WTC11 (cell line): ENCODE data around the gene ZNF253.

ENCODE experiments used
- GTF2I ChIP-seq: fragments of 250-450 bp; sonication (Bioruptor Pico); conservative IDR thresholded peaks from 2 replicates; pipeline ENCODE4 v1.4.0; 2021; ENCODE audit warnings: mild to moderate bottlenecking
- NFYB ChIP-seq: sonication (generic); formaldehyde crosslinking; conservative IDR thresholded peaks from 2 replicates; pipeline ENCODE4 v1.8.0; 2022; ENCODE audit warnings: low read depth, missing genetic modification reagents
- NR2C2 ChIP-seq: sonication (generic); formaldehyde crosslinking; IDR thresholded peaks from 2 replicates; pipeline ENCODE4 v1.8.0; 2022; ENCODE audit warnings: mild to moderate bottlenecking, missing genetic modification reagents
- TF ChIP-seq, protein P1 (sequence below): sonication (generic); formaldehyde crosslinking; IDR thresholded peaks from 2 replicates; pipeline ENCODE4 v1.8.0; 2022; ENCODE audit warnings: mild to moderate bottlenecking, missing genetic modification reagents
- TF ChIP-seq, protein P2 (sequence below): fragments of 200-600 bp; IDR thresholded peaks from 2 replicates; pipeline ENCODE4 v1.8.0; 2022; ENCODE audit warnings: antibody characterized with exemption
- TF ChIP-seq, protein P3 (sequence below): sonication (generic); formaldehyde crosslinking; IDR thresholded peaks from 2 replicates; pipeline ENCODE4 v1.8.1; 2023; ENCODE audit warnings: mild to moderate bottlenecking, missing genetic modification reagents, moderate library complexity
- TF ChIP-seq, protein P4 (sequence below): sonication (generic); formaldehyde crosslinking; IDR thresholded peaks from 2 replicates; pipeline ENCODE4 v1.8.1; 2022; ENCODE audit warnings: mild to moderate bottlenecking, missing genetic modification reagents, moderate library complexity, borderline replicate concordance
- TF ChIP-seq, protein P5 (sequence below): sonication (generic); formaldehyde crosslinking; IDR thresholded peaks from 2 replicates; pipeline ENCODE4 v1.8.0; 2022; ENCODE audit warnings: missing genetic modification reagents

DNA sequence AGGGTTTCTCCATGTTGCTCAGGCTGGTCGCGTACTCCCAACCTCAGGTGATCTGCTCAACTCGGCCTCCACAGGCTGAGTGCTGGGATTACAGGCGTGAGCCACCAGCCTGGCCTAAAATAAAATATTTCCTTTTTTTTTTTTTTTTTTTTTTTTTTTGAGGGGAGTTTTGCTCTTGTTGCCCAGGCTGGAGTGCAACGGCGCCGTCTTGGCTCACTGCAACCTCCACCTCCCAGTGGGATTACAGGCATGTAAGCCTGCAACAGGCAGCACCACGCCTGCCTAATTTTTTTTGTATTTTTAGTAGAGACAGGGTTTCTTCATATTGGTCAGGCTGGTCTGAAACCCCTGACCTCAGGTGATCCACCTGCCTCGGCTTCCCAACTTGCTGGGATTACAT lies 49.0 kb upstream of the ZNF253 start:
- TF ChIP-seq, protein P1, sequence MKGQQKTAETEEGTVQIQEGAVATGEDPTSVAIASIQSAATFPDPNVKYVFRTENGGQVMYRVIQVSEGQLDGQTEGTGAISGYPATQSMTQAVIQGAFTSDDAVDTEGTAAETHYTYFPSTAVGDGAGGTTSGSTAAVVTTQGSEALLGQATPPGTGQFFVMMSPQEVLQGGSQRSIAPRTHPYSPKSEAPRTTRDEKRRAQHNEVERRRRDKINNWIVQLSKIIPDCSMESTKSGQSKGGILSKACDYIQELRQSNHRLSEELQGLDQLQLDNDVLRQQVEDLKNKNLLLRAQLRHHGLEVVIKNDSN, result no peak
- TF ChIP-seq, protein P2, sequence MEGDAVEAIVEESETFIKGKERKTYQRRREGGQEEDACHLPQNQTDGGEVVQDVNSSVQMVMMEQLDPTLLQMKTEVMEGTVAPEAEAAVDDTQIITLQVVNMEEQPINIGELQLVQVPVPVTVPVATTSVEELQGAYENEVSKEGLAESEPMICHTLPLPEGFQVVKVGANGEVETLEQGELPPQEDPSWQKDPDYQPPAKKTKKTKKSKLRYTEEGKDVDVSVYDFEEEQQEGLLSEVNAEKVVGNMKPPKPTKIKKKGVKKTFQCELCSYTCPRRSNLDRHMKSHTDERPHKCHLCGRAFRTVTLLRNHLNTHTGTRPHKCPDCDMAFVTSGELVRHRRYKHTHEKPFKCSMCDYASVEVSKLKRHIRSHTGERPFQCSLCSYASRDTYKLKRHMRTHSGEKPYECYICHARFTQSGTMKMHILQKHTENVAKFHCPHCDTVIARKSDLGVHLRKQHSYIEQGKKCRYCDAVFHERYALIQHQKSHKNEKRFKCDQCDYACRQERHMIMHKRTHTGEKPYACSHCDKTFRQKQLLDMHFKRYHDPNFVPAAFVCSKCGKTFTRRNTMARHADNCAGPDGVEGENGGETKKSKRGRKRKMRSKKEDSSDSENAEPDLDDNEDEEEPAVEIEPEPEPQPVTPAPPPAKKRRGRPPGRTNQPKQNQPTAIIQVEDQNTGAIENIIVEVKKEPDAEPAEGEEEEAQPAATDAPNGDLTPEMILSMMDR, result no peak
- TF ChIP-seq, protein P3, sequence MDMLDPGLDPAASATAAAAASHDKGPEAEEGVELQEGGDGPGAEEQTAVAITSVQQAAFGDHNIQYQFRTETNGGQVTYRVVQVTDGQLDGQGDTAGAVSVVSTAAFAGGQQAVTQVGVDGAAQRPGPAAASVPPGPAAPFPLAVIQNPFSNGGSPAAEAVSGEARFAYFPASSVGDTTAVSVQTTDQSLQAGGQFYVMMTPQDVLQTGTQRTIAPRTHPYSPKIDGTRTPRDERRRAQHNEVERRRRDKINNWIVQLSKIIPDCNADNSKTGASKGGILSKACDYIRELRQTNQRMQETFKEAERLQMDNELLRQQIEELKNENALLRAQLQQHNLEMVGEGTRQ (CRISPR knock-in tag), result no peak
- TF ChIP-seq GTF2I (no peak), NFYB (no peak), NR2C2 (no peak)
- TF ChIP-seq, protein P4, sequence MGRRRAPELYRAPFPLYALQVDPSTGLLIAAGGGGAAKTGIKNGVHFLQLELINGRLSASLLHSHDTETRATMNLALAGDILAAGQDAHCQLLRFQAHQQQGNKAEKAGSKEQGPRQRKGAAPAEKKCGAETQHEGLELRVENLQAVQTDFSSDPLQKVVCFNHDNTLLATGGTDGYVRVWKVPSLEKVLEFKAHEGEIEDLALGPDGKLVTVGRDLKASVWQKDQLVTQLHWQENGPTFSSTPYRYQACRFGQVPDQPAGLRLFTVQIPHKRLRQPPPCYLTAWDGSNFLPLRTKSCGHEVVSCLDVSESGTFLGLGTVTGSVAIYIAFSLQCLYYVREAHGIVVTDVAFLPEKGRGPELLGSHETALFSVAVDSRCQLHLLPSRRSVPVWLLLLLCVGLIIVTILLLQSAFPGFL (CRISPR knock-in tag), result no peak
- TF ChIP-seq, protein P5, sequence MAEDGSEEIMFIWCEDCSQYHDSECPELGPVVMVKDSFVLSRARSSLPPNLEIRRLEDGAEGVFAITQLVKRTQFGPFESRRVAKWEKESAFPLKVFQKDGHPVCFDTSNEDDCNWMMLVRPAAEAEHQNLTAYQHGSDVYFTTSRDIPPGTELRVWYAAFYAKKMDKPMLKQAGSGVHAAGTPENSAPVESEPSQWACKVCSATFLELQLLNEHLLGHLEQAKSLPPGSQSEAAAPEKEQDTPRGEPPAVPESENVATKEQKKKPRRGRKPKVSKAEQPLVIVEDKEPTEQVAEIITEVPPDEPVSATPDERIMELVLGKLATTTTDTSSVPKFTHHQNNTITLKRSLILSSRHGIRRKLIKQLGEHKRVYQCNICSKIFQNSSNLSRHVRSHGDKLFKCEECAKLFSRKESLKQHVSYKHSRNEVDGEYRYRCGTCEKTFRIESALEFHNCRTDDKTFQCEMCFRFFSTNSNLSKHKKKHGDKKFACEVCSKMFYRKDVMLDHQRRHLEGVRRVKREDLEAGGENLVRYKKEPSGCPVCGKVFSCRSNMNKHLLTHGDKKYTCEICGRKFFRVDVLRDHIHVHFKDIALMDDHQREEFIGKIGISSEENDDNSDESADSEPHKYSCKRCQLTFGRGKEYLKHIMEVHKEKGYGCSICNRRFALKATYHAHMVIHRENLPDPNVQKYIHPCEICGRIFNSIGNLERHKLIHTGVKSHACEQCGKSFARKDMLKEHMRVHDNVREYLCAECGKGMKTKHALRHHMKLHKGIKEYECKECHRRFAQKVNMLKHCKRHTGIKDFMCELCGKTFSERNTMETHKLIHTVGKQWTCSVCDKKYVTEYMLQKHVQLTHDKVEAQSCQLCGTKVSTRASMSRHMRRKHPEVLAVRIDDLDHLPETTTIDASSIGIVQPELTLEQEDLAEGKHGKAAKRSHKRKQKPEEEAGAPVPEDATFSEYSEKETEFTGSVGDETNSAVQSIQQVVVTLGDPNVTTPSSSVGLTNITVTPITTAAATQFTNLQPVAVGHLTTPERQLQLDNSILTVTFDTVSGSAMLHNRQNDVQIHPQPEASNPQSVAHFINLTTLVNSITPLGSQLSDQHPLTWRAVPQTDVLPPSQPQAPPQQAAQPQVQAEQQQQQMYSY (CRISPR knock-in tag), result no peak
